ENCODE data around the gene GAP43.

DNA sequence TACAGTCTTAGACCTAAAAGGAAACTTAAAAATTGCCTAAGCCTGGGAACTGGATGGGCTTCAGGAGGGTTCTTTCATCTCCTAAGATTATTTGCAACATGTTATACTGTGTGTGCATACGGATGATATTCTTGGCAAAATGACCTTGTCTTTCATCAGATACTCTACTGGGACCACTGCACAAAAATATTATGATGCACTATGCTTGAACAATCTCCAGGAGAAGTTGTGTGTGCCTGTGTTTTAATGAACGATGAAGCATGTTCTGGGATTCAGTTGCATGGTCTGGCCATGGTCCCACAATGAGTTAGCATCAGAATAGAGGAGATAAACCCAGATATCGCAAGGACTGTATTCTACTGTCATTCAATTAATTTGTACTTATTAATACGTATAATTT lies 68.7 kb downstream of the GAP43 start:
- TF ChIP-seq, protein P1, sequence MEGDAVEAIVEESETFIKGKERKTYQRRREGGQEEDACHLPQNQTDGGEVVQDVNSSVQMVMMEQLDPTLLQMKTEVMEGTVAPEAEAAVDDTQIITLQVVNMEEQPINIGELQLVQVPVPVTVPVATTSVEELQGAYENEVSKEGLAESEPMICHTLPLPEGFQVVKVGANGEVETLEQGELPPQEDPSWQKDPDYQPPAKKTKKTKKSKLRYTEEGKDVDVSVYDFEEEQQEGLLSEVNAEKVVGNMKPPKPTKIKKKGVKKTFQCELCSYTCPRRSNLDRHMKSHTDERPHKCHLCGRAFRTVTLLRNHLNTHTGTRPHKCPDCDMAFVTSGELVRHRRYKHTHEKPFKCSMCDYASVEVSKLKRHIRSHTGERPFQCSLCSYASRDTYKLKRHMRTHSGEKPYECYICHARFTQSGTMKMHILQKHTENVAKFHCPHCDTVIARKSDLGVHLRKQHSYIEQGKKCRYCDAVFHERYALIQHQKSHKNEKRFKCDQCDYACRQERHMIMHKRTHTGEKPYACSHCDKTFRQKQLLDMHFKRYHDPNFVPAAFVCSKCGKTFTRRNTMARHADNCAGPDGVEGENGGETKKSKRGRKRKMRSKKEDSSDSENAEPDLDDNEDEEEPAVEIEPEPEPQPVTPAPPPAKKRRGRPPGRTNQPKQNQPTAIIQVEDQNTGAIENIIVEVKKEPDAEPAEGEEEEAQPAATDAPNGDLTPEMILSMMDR (IDR thresholded peaks at IDR 0.05): no peak
- no peak for TF ChIP-seq POLR2AphosphoS5 (IDR thresholded peaks at IDR 0.05; ENCODE audit: insufficient read depth in 1 of 2, low read depth in 1 of 2)

Measured in vagina (tissue), 2 donors.